GM12878 (cell line): ENCODE data around the gene ANXA9. TPM values are rescaled to one million over a fixed set of nuclear protein-coding genes. Genes with fewer than 3 reads are reported as not detected.

Source experiments
- ATAC-seq: fragments of 200-7000 bp; cut with Tn5 transposase; 3 replicates; pipeline ENCODE4 v1.9.1; 2020; ENCODE audit warnings: mild to moderate bottlenecking, moderate library complexity
- BruUV-seq: library from RNA; stranded (reverse); fragments of 400-500 nt; replicated peaks from 2 replicates; lab custom pipeline; 2021; lab: Mats Ljungman, UMichigan
- CTCF ChIA-PET: fragments of 300-600 bp; sonication (Branson Sonifier 250); formaldehyde crosslinking; extraction: SDS; loops from one replicate; lab custom pipeline; 2021; ENCODE audit warnings: inconsistent platforms; lab: Yijun Ruan, JAX
- POLR2A ChIA-PET: fragments of 350-600 bp; formaldehyde crosslinking; extraction: SDS; loops from one replicate; lab custom pipeline; 2021; ENCODE audit warnings: inconsistent platforms; lab: Charles Lee
- RAD21 ChIA-PET: fragments of 300-600 bp; sonication (Branson Sonifier 250); formaldehyde crosslinking; loops from one replicate; lab custom pipeline; 2023; ENCODE audit warnings: antibody characterized with exemption; ENCODE audit not compliant: unreplicated experiment; lab: Charles Lee
- SMC1A ChIA-PET: fragments of 300-600 bp; sonication (Branson Sonifier 250); formaldehyde crosslinking; loops from one replicate; lab custom pipeline; 2023; ENCODE audit not compliant: unreplicated experiment, uncharacterized antibody; lab: Charles Lee
- DNase-seq: peaks from one replicate; pipeline ENCODE4 v3.0.0-alpha.2; 2011; ENCODE audit warnings: low read depth, low spot score
- FAIRE-seq: peaks from 3 replicates; lab custom pipeline; 2011; peaks lifted over from hg19 to GRCh38; lab: Jason Lieb, UNC
- H2AFZ ChIP-seq: 2 replicates; pipeline ENCODE4 v1.6.0; 2011; ENCODE audit warnings: low read depth, low read length, control low read depth; ENCODE audit not compliant: control insufficient read depth
- H3K27ac ChIP-seq: 2 replicates; pipeline ENCODE4 v1.5.1; 2011; ENCODE audit warnings: control low read depth; ENCODE audit not compliant: control insufficient read depth, insufficient read depth
- H3K27me3 ChIP-seq, 2 experiments: replicated peaks in 1 of 2; 2 replicates each; pipeline versions ENCODE4 v1.6.0 to v1.6.1; 2011; ENCODE audit warnings: low read length in 1 of 2; ENCODE audit not compliant: control insufficient read depth in 2 of 2, insufficient read depth in 2 of 2
- H3K36me3 ChIP-seq, 2 experiments: 2 replicates each; pipeline ENCODE4 v1.5.1; 2011; ENCODE audit warnings: low read length in 1 of 2; ENCODE audit not compliant: control insufficient read depth in 2 of 2, insufficient read depth in 2 of 2
- H3K4me1 ChIP-seq: 2 replicates; pipeline ENCODE4 v1.6.1; 2011; ENCODE audit warnings: mild to moderate bottlenecking, low read length, moderate library complexity, mixed read lengths; ENCODE audit not compliant: control insufficient read depth, insufficient read depth
- H3K4me2 ChIP-seq: 2 replicates; pipeline ENCODE4 v1.6.0; 2011; ENCODE audit warnings: control low read depth; ENCODE audit not compliant: control insufficient read depth, insufficient read depth
- H3K4me3 ChIP-seq: fragments of 200-600 bp; sonication (generic); 2 replicates; pipeline ENCODE4 v1.5.1; 2016
- H3K79me2 ChIP-seq: 2 replicates; pipeline ENCODE4 v1.6.0; 2011; ENCODE audit warnings: low read length; ENCODE audit not compliant: control insufficient read depth, insufficient read depth
- H3K9ac ChIP-seq: 2 replicates; pipeline ENCODE4 v1.8.0; 2011; ENCODE audit warnings: low read length, control low read depth, mixed read lengths; ENCODE audit not compliant: control insufficient read depth, insufficient read depth
- H3K9me3 ChIP-seq: replicated peaks from 3 replicates; pipeline ENCODE4 v1.5.1; 2011; ENCODE audit warnings: mild to moderate bottlenecking, low read length; ENCODE audit not compliant: control insufficient read depth, insufficient read depth
- H4K20me1 ChIP-seq: 2 replicates; pipeline ENCODE4 v1.6.0; 2011; ENCODE audit not compliant: control insufficient read depth, insufficient read depth
- BCL11A ChIP-seq: IDR thresholded peaks from 2 replicates; pipeline ENCODE4 v1.6.1; 2011; ENCODE audit warnings: low read depth, low read length
- CBX3 ChIP-seq: fragments of 200-600 bp; sonication (generic); IDR thresholded peaks from 2 replicates; pipeline ENCODE4 v1.6.1; 2016; ENCODE audit warnings: low read depth, borderline replicate concordance
- CBX5 ChIP-seq: sonication (generic); IDR thresholded peaks from 2 replicates; pipeline ENCODE4 v1.6.1; 2016; ENCODE audit warnings: low read depth, moderate library complexity, mild to moderate bottlenecking, inconsistent platforms
- CHD2 ChIP-seq: IDR thresholded peaks from 2 replicates; pipeline ENCODE4 v1.6.1; 2011; ENCODE audit warnings: low read depth, low read length, improper control_type of control experiment, borderline replicate concordance
- ETV6 ChIP-seq, 2 experiments: fragments of 450-650 bp in 1 of 2; IDR thresholded peaks in 1 of 2; conservative IDR thresholded peaks in 1 of 2; 2 replicates each; pipeline ENCODE4 v1.6.1; 2014; ENCODE audit warnings: antibody characterized with exemption in 1 of 2, borderline replicate concordance in 1 of 2, low read depth in 1 of 2, mild to moderate bottlenecking in 1 of 2, moderate library complexity in 1 of 2
- JUND ChIP-seq: IDR thresholded peaks from 2 replicates; pipeline ENCODE4 v1.6.1; 2012; ENCODE audit warnings: low read depth, mild to moderate bottlenecking, low read length, improper control_type of control experiment, moderate library complexity
- MXI1 ChIP-seq: fragments of 150-350 bp; IDR thresholded peaks from 2 replicates; pipeline ENCODE4 v1.6.1; 2011; ENCODE audit warnings: low read depth, mild to moderate bottlenecking, inconsistent platforms, low read length, improper control_type of control experiment
- RB1 ChIP-seq: fragments of 450-650 bp; formaldehyde crosslinking; IDR thresholded peaks from 2 replicates; pipeline ENCODE4 v1.6.1; 2017; ENCODE audit warnings: mild to moderate bottlenecking, borderline replicate concordance
- SMAD1 ChIP-seq: fragments of 450-650 bp; IDR thresholded peaks from 2 replicates; pipeline ENCODE4 v1.6.1; 2018; ENCODE audit warnings: mild to moderate bottlenecking, low read depth; ENCODE audit not compliant: partially characterized antibody
- STAT3 ChIP-seq: IDR thresholded peaks from 2 replicates; pipeline ENCODE4 v1.6.1; 2011; ENCODE audit warnings: low read depth, low read length, improper control_type of control experiment
- SUPT20H ChIP-seq: IDR thresholded peaks from 2 replicates; pipeline ENCODE4 v1.6.1; 2011; ENCODE audit warnings: low read depth, mild to moderate bottlenecking, low read length, moderate library complexity, borderline replicate concordance; ENCODE audit not compliant: control insufficient read depth
- TCF7 ChIP-seq: IDR thresholded peaks from 2 replicates; pipeline ENCODE4 v1.6.1; 2014; ENCODE audit warnings: antibody characterized with exemption, borderline replicate concordance
- ZNF24 ChIP-seq: fragments of 450-650 bp; IDR thresholded peaks from 2 replicates; pipeline ENCODE4 v1.6.1; 2017; ENCODE audit warnings: antibody characterized with exemption, mild to moderate bottlenecking
- WGBS: methylation state at CpG from one replicate; pipeline ENCODE4 v1.1.6; 2016; ENCODE audit warnings: low lambda C conversion rate; ENCODE audit not compliant: insufficient replicate concordance, insufficient coverage; ENCODE audit errors: missing lambda C conversion rate; 5-methylcytosine and 5-hydroxymethylcytosine counted together
- in situ Hi-C: fragments of 300-500 bp; cut with MboI; formaldehyde crosslinking; loops from 9 replicates; pipeline ENCODE4 v1.14.3; 2018; ENCODE audit warnings: mixed read lengths
- intact Hi-C: fragments of 100-400 bp; cut with micrococcal nuclease; formaldehyde crosslinking; loops from one replicate; pipeline ENCODE4 v1.14.2; 2022; ENCODE audit not compliant: unreplicated experiment
- polyA plus RNA-seq, 11 experiments: library from polyadenylated mRNA; depleted of rRNA in 4 of 11; unstranded in 6 of 11; stranded (reverse) in 5 of 11; fragments of >200 nt; fragmentation: Nextera tagmentation in 4 of 11; fragmentation: Illumina TruSeq in 1 of 11; extraction: Ambion mirVana in 4 of 11; extraction: Trizol in 1 of 11; gene quantifications; 1 replicate in 1 of 11; 2 replicates in 10 of 11; pipeline versions ENCODE4 v1.2.1 to v1.2.3, GENCODE V29; 2011 to 2016; ENCODE audit warnings: inconsistent platforms in 2 of 11, missing spikeins in 2 of 11, low read depth in 1 of 11
- total RNA-seq, 4 experiments: library from RNA; depleted of rRNA in 3 of 4; stranded (reverse); fragments of >200 nt in 3 of 4; fragmentation: Illumina TruSeq in 1 of 4; extraction: Trizol in 1 of 4; gene quantifications; 2 replicates each; pipeline versions ENCODE4 v1.2.1 to v1.2.3, GENCODE V29; 2013 to 2021
- TF ChIP-seq, protein P1 (sequence below), 3 experiments: IDR thresholded peaks in 2 of 3; conservative IDR thresholded peaks in 1 of 3; 2 replicates each; pipeline ENCODE4 v1.5.1; 2011; ENCODE audit warnings: low read depth in 3 of 3, low read length in 3 of 3, mild to moderate bottlenecking in 3 of 3, control low read depth in 2 of 3, moderate library complexity in 2 of 3, inconsistent platforms in 1 of 3, mixed read lengths in 1 of 3; ENCODE audit not compliant: control insufficient read depth in 2 of 3, insufficient read depth in 1 of 3; ENCODE audit errors: extremely low read depth in 1 of 3
- TF ChIP-seq, protein P2 (sequence below): IDR thresholded peaks from 2 replicates; pipeline ENCODE4 v1.6.1; 2011; ENCODE audit warnings: mild to moderate bottlenecking, low read depth, low read length, moderate library complexity; ENCODE audit not compliant: insufficient replicate concordance
- TF ChIP-seq, protein P3 (sequence below): fragments of 450-650 bp; formaldehyde crosslinking; IDR thresholded peaks from 2 replicates; pipeline ENCODE4 v1.4.0; 2020; ENCODE audit warnings: mild to moderate bottlenecking, moderate library complexity

Gene ANXA9
- total and polyA plus RNA-seq, 10 of the 15 experiments (the other 5 are each of a cell fraction or from before 2014, with no cell fraction given), result 0.04 to 0.43 (median 0.18) TPM; not detected in 4

DNA sequence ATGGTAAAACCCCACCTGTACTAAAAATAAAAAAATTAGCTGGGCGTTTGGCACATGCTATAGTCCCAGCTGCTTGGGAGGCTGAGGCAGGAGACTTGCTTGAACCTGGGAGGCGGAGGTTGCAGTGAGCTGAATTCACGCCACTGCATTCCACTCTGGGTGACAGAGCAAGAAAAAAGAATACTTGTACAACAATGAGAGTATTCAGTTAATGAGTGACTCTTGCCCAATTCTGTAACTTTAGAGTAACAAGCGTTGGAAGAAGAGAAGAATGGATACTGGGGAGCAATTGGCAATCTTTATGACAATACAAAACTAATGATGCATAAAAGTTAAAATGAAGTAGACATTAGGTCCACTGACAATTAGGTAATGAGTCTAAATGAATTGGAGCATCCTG lies 10.5 kb downstream of the ANXA9 start:
- CTCF ChIA-PET, result interaction anchor here (16.2 kb wide), 1 partner anchor 12 kb away, joined by 252 read pairs; the partner anchor contains the start of genes ANXA9 and CERS2
- POLR2A ChIA-PET, result interaction anchor here (0.6 kb wide), 1 partner anchor 405 kb away, joined by 8 read pairs; no protein-coding TSS in a partner anchor
- FAIRE-seq, result no peak
- SMC1A ChIA-PET, result no interaction called here
- H2AFZ ChIP-seq, result no peak overlapping the region
- H3K9me3 ChIP-seq, result no peaks in the 10 kb centered on the region
- TF ChIP-seq, protein P1, sequence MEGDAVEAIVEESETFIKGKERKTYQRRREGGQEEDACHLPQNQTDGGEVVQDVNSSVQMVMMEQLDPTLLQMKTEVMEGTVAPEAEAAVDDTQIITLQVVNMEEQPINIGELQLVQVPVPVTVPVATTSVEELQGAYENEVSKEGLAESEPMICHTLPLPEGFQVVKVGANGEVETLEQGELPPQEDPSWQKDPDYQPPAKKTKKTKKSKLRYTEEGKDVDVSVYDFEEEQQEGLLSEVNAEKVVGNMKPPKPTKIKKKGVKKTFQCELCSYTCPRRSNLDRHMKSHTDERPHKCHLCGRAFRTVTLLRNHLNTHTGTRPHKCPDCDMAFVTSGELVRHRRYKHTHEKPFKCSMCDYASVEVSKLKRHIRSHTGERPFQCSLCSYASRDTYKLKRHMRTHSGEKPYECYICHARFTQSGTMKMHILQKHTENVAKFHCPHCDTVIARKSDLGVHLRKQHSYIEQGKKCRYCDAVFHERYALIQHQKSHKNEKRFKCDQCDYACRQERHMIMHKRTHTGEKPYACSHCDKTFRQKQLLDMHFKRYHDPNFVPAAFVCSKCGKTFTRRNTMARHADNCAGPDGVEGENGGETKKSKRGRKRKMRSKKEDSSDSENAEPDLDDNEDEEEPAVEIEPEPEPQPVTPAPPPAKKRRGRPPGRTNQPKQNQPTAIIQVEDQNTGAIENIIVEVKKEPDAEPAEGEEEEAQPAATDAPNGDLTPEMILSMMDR (IDR thresholded peaks at IDR 0.05 in 2 of 3, conservative IDR thresholded peaks at IDR 0.05 in 1 of 3; ENCODE audit: control insufficient read depth in 2 of 3, extremely low read depth in 1 of 3, insufficient read depth in 1 of 3, low read depth in 3 of 3, low read length in 3 of 3), result no peak
- TF ChIP-seq SUPT20H, result no peak
- no peak for TF ChIP-seq ZNF24
- TF ChIP-seq CHD2, result no peak
- TF ChIP-seq MXI1, result no peak
- no peak for TF ChIP-seq BCL11A
- TF ChIP-seq CBX5, result no peak
- TF ChIP-seq SMAD1, result no peak
- TF ChIP-seq JUND, result no peak
- TF ChIP-seq, protein P2, sequence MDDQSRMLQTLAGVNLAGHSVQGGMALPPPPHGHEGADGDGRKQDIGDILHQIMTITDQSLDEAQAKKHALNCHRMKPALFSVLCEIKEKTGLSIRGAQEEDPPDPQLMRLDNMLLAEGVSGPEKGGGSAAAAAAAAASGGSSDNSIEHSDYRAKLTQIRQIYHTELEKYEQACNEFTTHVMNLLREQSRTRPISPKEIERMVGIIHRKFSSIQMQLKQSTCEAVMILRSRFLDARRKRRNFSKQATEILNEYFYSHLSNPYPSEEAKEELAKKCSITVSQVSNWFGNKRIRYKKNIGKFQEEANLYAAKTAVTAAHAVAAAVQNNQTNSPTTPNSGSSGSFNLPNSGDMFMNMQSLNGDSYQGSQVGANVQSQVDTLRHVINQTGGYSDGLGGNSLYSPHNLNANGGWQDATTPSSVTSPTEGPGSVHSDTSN, result no peak
- TF ChIP-seq, protein P3, sequence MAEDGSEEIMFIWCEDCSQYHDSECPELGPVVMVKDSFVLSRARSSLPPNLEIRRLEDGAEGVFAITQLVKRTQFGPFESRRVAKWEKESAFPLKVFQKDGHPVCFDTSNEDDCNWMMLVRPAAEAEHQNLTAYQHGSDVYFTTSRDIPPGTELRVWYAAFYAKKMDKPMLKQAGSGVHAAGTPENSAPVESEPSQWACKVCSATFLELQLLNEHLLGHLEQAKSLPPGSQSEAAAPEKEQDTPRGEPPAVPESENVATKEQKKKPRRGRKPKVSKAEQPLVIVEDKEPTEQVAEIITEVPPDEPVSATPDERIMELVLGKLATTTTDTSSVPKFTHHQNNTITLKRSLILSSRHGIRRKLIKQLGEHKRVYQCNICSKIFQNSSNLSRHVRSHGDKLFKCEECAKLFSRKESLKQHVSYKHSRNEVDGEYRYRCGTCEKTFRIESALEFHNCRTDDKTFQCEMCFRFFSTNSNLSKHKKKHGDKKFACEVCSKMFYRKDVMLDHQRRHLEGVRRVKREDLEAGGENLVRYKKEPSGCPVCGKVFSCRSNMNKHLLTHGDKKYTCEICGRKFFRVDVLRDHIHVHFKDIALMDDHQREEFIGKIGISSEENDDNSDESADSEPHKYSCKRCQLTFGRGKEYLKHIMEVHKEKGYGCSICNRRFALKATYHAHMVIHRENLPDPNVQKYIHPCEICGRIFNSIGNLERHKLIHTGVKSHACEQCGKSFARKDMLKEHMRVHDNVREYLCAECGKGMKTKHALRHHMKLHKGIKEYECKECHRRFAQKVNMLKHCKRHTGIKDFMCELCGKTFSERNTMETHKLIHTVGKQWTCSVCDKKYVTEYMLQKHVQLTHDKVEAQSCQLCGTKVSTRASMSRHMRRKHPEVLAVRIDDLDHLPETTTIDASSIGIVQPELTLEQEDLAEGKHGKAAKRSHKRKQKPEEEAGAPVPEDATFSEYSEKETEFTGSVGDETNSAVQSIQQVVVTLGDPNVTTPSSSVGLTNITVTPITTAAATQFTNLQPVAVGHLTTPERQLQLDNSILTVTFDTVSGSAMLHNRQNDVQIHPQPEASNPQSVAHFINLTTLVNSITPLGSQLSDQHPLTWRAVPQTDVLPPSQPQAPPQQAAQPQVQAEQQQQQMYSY (CRISPR knock-in tag), result no peak
- TF ChIP-seq RB1, result no peak
- TF ChIP-seq ETV6 (conservative IDR thresholded peaks at IDR 0.05 in 1 of 2, IDR thresholded peaks at IDR 0.05 in 1 of 2; ENCODE audit: borderline replicate concordance in 1 of 2, low read depth in 1 of 2), result no peak
- no peak for TF ChIP-seq STAT3
- no peak for TF ChIP-seq TCF7
- no peak for TF ChIP-seq CBX3
- TF ChIP-seq, all 136 proteins: peak for 0
- intact Hi-C loops (loop anchor here (10.0 kb wide), 1 partner anchor 738 kb away; the partner anchor contains the start of gene CA14), in situ Hi-C loops (no loop called here)
- H3K9ac ChIP-seq, result no peak overlapping the region
- H3K27ac ChIP-seq, result no peak overlapping the region
- ATAC-seq, result no peak
- RAD21 ChIA-PET, result no interaction called here
- H3K79me2 ChIP-seq, result no peaks in the 10 kb centered on the region
- H3K4me1 ChIP-seq, result no peaks in the 10 kb centered on the region
- no peaks in the 10 kb centered on the region for H3K27me3 ChIP-seq
- no peaks in the 10 kb centered on the region for H4K20me1 ChIP-seq
- BruUV-seq, result no TSS peak
- WGBS, result 78% methylated on average over 4 of the region's 4 CpGs
- no peaks in the 10 kb centered on the region for H3K36me3 ChIP-seq
- H3K4me2 ChIP-seq, result no peak overlapping the region
- DNase-seq, result no peak
- H3K4me3 ChIP-seq, result no peak overlapping the region
